OCI-LY7 (cell line): ENCODE results near the gene NBEA. TPM values are rescaled to one million over a fixed set of nuclear protein-coding genes. Genes with fewer than 3 reads are reported as not detected.

ENCODE experiments used
- BruUV-seq: library from RNA; stranded (reverse); fragments of 400-500 nt; replicated peaks from 2 replicates; lab custom pipeline; 2021; lab: Mats Ljungman, UMichigan
- CTCF ChIA-PET: fragments of 300-600 bp; sonication (Branson Sonifier 250); formaldehyde crosslinking; loops from one replicate; lab custom pipeline; 2022; ENCODE audit warnings: antibody characterized with exemption; ENCODE audit not compliant: unreplicated experiment; lab: Charles Lee
- POLR2A ChIA-PET: fragments of 300-600 bp; sonication (Branson Sonifier 250); formaldehyde crosslinking; loops from one replicate; lab custom pipeline; 2022; ENCODE audit warnings: antibody characterized with exemption; lab: Charles Lee
- DNase-seq: peaks from one replicate; pipeline ENCODE4 v3.0.0-alpha.2; 2015; ENCODE audit warnings: low spot score
- H2AFZ ChIP-seq: fragments of 200-600 bp; sonication (generic), shearing (Covaris generic); 2 replicates; pipeline ENCODE4 v1.6.1; 2014; ENCODE audit warnings: mild to moderate bottlenecking, antibody characterized with exemption, low read length, moderate library complexity
- H3K27ac ChIP-seq: fragments of 200-600 bp; sonication (generic); 2 replicates; pipeline ENCODE4 v1.5.1; 2014; ENCODE audit warnings: mixed run types, low read depth, mild to moderate bottlenecking, moderate library complexity, low read length, inconsistent platforms; ENCODE audit not compliant: poor library complexity, severe bottlenecking
- H3K36me3 ChIP-seq: fragments of 200-600 bp; sonication (generic); 2 replicates; pipeline ENCODE4 v1.6.1; 2014; ENCODE audit warnings: mild to moderate bottlenecking, antibody characterized with exemption, low read length, moderate library complexity, mixed read lengths; ENCODE audit not compliant: insufficient read depth
- H3K4me1 ChIP-seq: fragments of 200-600 bp; sonication (generic); 2 replicates; pipeline ENCODE4 v1.5.1; 2014; ENCODE audit warnings: mild to moderate bottlenecking, low read length; ENCODE audit not compliant: insufficient read depth, poor library complexity, severe bottlenecking
- H3K4me2 ChIP-seq: fragments of 200-600 bp; sonication (generic); 2 replicates; pipeline ENCODE4 v1.6.1; 2014; ENCODE audit warnings: mild to moderate bottlenecking, low read length
- H3K4me3 ChIP-seq: fragments of 200-600 bp; sonication (generic); 2 replicates; pipeline ENCODE4 v1.5.1; 2014; ENCODE audit warnings: mild to moderate bottlenecking, low read depth, low read length; ENCODE audit not compliant: poor library complexity, severe bottlenecking
- H3K79me2 ChIP-seq: fragments of 200-600 bp; sonication (generic); 2 replicates; pipeline ENCODE4 v1.6.1; 2016; ENCODE audit warnings: low read depth, mild to moderate bottlenecking, low read length, moderate library complexity, mixed read lengths; ENCODE audit not compliant: insufficient read depth
- H3K9me2 ChIP-seq: fragments of 200-600 bp; sonication (generic); 2 replicates; pipeline ENCODE4 v1.6.1; 2016; ENCODE audit warnings: mild to moderate bottlenecking, low read length, mixed read lengths; ENCODE audit not compliant: insufficient read depth
- H3K9me3 ChIP-seq: fragments of 200-600 bp; sonication (generic); 2 replicates; pipeline ENCODE4 v1.6.1; 2014; ENCODE audit warnings: mild to moderate bottlenecking, mixed run types, low read length, mixed read lengths
- H4K20me1 ChIP-seq: fragments of 200-600 bp; sonication (generic); 2 replicates; pipeline ENCODE4 v1.6.1; 2014; ENCODE audit warnings: mild to moderate bottlenecking, antibody characterized with exemption, low read length, moderate library complexity, mixed read lengths; ENCODE audit not compliant: insufficient read depth
- CTCF ChIP-seq: fragments of 200-600 bp; sonication (generic); conservative IDR thresholded peaks from 2 replicates; pipeline ENCODE4 v1.5.1; 2014; ENCODE audit warnings: mild to moderate bottlenecking, antibody characterized with exemption, low read length, moderate library complexity, mixed read lengths
- EZH2phosphoT487 ChIP-seq: fragments of 200-600 bp; sonication (generic); IDR thresholded peaks from 2 replicates; pipeline ENCODE4 v1.6.1; 2018; ENCODE audit warnings: low read depth, borderline replicate concordance, mild to moderate bottlenecking, mixed run types, antibody characterized with exemption, low read length, moderate library complexity, mixed read lengths
- intact Hi-C: fragments of 100-400 bp; cut with micrococcal nuclease; formaldehyde crosslinking; loops from one replicate; pipeline ENCODE4 v1.10.0; 2022; ENCODE audit not compliant: unreplicated experiment
- total RNA-seq, 2 experiments: library from RNA; depleted of rRNA in 1 of 2; stranded (reverse); fragments of >200 nt in 1 of 2; shearing (Covaris generic) in 1 of 2; gene quantifications; 2 replicates each; pipeline ENCODE4 v1.2.3, GENCODE V29; 2014 to 2022

The NBEA gene
- total RNA-seq, 2 experiments from 2014 or later = 3.6 to 11.0 TPM

- Histone ChIP-seq H3K4me2 (no peak overlapping the region), H3K36me3 (no peaks in the 10 kb centered on the region), H4K20me1 (no peaks in the 10 kb centered on the region), H2AFZ (no peak overlapping the region), H3K9me2 (no peaks in the 10 kb centered on the region), H3K27ac (no peak overlapping the region), H3K4me3 (no peak overlapping the region), H3K79me2 (no peaks in the 10 kb centered on the region), H3K9me3 (no peaks in the 10 kb centered on the region), H3K4me1 (no peaks in the 10 kb centered on the region)
- no TSS peak for BruUV-seq
- DNase-seq = no peak
- intact Hi-C loops = no loop called here
- CTCF ChIA-PET = no interaction called here
- POLR2A ChIA-PET = interaction anchor here (0.6 kb wide), 1 partner anchor 272 kb away, joined by 3 read pairs; no protein-coding TSS in a partner anchor
- TF ChIP-seq CTCF = no peak
- no peak for TF ChIP-seq EZH2phosphoT487
Observed at GRCh38 chr13:35365883-35366282, 423.8 kb downstream of the NBEA start.

- no TSS peak for BruUV-seq
- intact Hi-C loops = no loop called here
- Histone ChIP-seq H3K79me2 (no peaks in the 10 kb centered on the region), H4K20me1 (no peaks in the 10 kb centered on the region), H2AFZ (no peak overlapping the region), H3K9me3 (peaks cover 8% of the 10 kb centered on the region), H3K36me3 (no peaks in the 10 kb centered on the region), H3K4me2 (no peak overlapping the region), H3K27ac (no peak overlapping the region), H3K4me1 (no peaks in the 10 kb centered on the region), H3K9me2 (no peaks in the 10 kb centered on the region), H3K4me3 (no peak overlapping the region)
- no peak for DNase-seq
- TF ChIP-seq CTCF = no peak
- no peak for TF ChIP-seq EZH2phosphoT487
- ChIA-PET POLR2A (interaction anchor here (1.1 kb wide), 1 partner anchor 10 kb away, joined by 3 read pairs; no protein-coding TSS in a partner anchor), CTCF (no interaction called here)
Observed at GRCh38 chr13:35367586-35367985, 425.5 kb downstream of the NBEA start.

GRCh38 chr13:35378939-35379338 lies 436.9 kb downstream of the NBEA start:
- CTCF ChIA-PET = no interaction called here
- no peaks in the 10 kb centered on the region for H3K79me2 ChIP-seq

More at GRCh38 chr13:35378939-35379338, 436.9 kb downstream of the NBEA start:
- Histone ChIP-seq H3K27ac (no peak overlapping the region), H3K36me3 (no peaks in the 10 kb centered on the region), H4K20me1 (no peaks in the 10 kb centered on the region), H2AFZ (no peak overlapping the region), H3K4me1 (no peaks in the 10 kb centered on the region), H3K4me3 (no peak overlapping the region), H3K9me3 (no peaks in the 10 kb centered on the region), H3K4me2 (no peak overlapping the region), H3K9me2 (no peaks in the 10 kb centered on the region)
- no peak for DNase-seq
- TF ChIP-seq EZH2phosphoT487 (no peak), CTCF (no peak)
- POLR2A ChIA-PET = interaction anchor here (0.9 kb wide), 1 partner anchor 16 kb away, joined by 3 read pairs; no protein-coding TSS in a partner anchor
- intact Hi-C loops = no loop called here
- no TSS peak for BruUV-seq
